ENCODE results near the gene TAMALIN.

DNA sequence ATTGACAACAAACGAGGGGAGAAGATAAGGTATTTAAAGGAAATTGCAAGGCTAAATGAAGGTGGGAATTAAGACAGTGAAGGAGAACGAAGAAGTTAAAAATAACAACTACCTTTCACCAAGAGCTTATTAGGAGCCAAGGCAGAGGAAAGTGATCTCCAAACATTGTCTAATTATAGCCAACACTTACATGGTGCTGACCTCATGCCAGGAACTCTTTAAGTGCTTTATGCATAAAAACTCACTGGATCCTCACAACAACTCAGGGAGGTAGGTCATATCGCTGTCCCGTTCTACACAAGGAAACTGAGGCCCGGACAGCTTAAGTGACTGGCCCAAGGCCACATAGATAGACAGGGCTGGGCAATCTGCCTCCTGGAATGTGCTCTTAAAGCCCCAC lies 19.5 kb downstream of the TAMALIN start:
- no peak for TF ChIP-seq YY1 (IDR thresholded peaks at IDR 0.05; ENCODE audit: low read depth)
- TF ChIP-seq, protein P1, sequence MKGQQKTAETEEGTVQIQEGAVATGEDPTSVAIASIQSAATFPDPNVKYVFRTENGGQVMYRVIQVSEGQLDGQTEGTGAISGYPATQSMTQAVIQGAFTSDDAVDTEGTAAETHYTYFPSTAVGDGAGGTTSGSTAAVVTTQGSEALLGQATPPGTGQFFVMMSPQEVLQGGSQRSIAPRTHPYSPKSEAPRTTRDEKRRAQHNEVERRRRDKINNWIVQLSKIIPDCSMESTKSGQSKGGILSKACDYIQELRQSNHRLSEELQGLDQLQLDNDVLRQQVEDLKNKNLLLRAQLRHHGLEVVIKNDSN (IDR thresholded peaks at IDR 0.05) = no peak
- no peak for TF ChIP-seq CEBPB (IDR thresholded peaks at IDR 0.05)
- TF ChIP-seq EP300 (IDR thresholded peaks at IDR 0.05; ENCODE audit: borderline replicate concordance) = no peak
- no peak for TF ChIP-seq TAF1 (IDR thresholded peaks at IDR 0.05; ENCODE audit: low read depth)
- TF ChIP-seq REST (IDR thresholded peaks at IDR 0.05; ENCODE audit: low read depth) = no peak
- TF ChIP-seq ZBTB7A (IDR thresholded peaks at IDR 0.05; ENCODE audit: low read depth) = no peak
- no peak for TF ChIP-seq TCF12 (IDR thresholded peaks at IDR 0.05; ENCODE audit: low read depth)
- TF ChIP-seq CREB1 (IDR thresholded peaks at IDR 0.05; ENCODE audit: low read depth) = no peak
- no peak for TF ChIP-seq NFIC (IDR thresholded peaks at IDR 0.05)
- no peak for TF ChIP-seq TEAD4 (IDR thresholded peaks at IDR 0.05)
- no peak for TF ChIP-seq MAX (IDR thresholded peaks at IDR 0.05)
